Measurements from ENCODE around the gene PPP2R3A.
A peak's percentile ranks its signal among the peaks of the same experiment; 100 is the strongest.
"Not testable (repeated sequence)": the region's sequence is repeated elsewhere in the genome, so short reads cannot be mapped to it uniquely, and the experiment has no call there.

PPP2R3A gene

DNA sequence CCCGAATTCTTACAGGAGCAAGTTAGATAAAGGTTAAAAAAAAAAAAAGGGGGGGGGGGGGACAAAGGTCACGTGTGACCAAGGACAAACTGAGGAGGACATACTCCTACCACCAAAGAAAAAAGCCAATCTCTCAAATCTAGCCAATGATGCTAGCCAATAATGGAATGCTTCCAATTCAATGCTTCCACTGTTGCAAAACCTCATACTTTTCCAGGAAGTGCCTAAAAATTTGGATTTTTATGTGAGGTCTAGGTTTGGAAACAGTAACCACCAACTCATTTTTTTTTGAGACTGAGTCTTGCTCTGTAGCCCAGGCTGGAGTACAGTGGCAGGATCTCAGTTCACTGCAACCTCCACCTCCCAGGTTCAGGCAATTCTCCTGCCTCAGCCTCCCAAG, 219.2 kb downstream of the PPP2R3A start:
- no peak for DNase-seq
- intact Hi-C loops (cut with DNase I): no loop called here

DNA sequence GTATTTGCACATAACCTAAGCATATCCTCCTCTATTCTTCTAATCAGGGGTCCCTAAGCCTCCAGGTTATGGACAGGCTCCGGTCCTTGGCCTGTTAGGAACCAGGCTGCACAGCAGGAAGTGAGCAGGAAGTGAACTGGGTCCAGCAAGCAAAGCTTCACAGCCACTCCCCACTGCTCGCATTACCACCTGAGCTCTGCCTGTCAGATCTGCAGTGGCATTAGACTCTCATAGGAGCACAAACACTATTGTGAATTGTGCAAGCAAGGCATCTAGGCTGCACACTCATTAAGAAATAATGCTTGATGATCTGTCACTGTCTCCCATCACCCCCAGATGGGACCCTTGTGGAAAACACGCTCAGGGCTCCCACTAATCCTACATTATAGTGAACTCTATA, 220.8 kb downstream of the PPP2R3A start:
- no peak for DNase-seq
- intact Hi-C loops (cut with DNase I): no loop called here

DNA sequence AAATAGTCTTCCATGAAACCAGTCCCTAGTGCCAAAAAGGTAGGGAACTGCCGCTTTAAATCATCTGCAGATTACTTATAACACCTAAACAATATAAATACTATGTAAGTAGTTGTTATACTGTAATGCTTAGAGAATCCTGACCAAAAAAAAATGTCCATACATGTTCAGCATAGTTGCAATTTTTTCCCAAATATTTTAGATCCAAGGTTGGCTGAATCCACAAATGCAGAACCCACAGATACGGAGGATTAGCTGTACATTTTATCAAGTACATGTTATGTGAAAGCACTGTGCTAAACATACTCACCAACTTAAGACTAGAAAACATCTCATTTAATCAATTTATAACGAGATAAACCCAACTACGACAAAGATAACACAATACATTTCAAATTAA, 221.3 kb downstream of the PPP2R3A start:
- intact Hi-C loops (cut with DNase I): no loop called here
- no peak for DNase-seq

DNA sequence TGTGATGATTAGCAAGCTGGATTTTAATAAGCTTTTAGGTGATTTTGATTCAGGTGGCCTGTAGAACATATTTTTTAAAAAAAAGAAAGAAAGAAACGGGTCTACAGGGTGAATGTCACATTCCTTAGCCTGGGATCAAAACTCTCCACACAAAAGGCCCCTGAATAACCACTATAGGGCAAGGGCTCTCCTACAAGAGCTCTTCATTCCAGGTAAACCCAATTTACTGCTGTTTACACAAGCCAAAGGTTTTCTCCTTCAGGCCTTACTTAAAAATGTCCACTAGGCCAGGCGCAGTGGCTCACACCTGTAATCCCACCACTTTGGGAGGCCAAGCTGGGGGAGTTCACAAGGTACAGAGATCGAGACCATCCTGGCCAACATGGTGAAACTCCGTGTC, 222.3 kb downstream of the PPP2R3A start:
- intact Hi-C loops (cut with DNase I): no loop called here
- no peak for DNase-seq

DNA sequence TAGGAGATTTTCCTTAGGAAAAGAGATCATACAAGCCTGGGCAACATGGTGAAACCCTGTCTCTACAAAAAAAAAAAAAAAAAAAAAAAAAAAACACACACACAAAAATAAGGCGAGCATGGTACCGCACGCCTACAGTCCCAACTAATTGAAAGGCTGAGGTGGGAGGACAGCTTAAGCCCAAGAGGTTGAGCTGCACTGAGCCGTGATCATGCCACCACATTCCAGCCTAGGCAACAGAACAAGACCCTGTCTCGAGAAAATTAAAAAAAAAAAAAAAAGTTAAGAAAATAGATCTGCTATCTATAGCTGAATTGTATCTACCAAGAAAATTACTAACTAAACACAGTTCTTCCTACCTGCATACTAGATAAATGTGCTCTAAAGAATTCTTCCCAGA, 223.5 kb downstream of the PPP2R3A start:
- peak in 4 of 42 donors; percentile 25 to 59 (median 33) for DNase-seq
- intact Hi-C loops (cut with DNase I): no loop called here

DNA sequence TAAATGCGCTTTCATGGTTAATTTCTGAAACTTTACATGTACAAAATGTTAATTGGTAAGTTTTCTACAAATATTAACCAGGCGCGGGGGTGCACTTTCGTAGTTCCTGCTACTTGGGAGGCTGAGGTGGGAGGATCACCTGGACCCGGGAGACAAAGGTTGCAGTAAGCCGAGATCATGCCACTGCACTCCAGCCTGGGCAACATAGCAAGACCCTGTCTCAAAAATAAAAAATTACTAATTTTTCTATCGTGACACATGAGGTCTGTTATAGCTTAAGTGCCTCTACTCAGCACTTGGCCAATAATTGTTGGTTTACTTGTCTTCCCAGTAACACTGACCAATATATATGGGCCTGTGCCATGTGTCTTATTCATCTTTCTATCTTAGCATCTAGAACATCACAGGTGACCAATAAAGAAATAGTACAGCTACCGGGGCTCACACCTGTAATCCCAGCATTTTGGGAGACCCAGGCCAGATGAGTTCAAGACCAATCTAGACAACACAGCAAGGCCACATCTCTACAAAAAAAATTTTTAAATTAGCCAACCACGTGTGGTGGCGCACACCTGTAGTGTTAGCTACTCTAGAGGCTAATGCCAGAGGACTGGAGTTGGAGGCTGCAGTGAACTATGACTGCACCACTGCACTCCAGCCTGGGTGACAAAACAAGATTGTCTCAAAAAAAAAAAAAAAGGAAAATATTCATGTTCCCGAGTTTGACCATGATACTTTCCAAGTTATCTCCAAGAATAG, 224.5 kb downstream of the PPP2R3A start:
- DNase-seq: no peak
- intact Hi-C loops (cut with DNase I): no loop called here

DNA sequence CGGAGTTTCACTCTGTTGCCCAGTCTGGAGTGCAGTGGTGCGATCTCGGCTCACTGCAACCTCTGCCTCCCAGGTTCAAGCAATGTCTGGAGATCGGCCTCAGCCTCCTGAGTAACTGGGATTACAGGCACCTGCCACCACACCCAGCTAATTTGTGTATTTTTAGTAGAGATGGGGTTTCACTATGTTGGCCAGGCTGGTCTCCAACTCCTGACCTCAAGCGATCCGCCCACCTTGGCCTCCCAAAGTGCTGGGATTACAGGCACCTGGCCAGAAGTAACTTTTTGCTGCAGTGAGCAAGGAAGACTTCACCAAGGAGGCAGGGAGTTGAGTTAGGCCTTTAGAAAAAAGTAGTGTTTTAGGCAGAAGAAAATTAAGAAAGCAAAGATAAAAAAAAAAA, 226.7 kb downstream of the PPP2R3A start:
- intact Hi-C loops (cut with DNase I); DNase-seq: not testable (repeated sequence)

DNA sequence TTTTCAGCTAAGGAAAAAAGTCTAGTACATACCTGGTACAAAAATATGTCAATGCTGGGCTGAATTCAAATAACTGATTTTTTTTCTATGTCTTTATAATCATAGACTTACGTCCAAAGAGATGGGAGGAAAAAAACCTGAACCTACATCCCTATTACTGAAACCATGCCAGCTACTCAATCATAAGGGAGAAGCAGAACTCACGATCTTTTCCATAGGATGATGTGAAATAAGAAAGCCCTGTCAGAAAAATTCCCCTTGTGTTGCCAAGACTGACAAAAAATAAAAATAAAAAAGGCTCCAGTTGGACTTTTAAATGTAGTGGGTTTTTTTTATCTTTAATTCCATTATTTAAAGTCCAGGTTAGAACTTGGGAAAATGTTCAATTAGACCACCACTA, 227.3 kb downstream of the PPP2R3A start:
- DNase-seq: no peak
- intact Hi-C loops (cut with DNase I): no loop called here

DNA sequence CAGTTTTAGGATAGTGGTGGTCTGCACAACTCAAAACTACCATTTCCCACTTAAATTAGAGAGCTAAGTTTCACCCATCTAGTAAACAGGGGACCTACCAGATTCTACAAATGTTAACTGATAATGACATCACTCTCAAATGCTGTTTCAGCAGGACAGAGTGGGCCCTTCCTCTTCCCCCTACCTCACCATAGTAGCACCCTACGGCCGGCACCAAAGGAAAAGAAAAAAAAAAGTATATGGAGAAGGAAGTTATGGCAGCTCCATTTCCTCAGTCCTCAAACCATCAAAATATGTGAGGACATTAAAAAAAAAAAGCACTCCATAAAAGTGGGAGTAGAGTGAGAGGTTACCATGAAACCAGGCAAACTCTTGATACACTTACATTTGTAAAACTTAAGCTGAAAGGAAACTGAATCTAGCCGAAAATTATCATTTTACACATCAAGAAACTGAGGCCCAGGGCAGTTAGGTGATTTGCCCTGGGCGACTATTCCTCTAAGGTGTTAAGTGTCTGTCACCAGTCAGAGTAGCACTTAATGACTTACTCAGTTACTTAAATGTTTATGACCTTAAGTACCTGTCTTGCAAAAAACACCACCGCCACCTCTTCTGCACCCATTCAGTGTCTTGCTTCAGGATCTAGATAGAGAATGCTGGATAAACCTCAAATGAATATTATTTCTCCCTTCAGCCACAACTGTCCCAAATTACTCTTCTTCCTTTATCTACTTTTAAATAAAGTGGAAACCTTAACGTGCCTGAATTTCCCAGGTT, 227.9 kb downstream of the PPP2R3A start:
- intact Hi-C loops (cut with DNase I): no loop called here

DNA sequence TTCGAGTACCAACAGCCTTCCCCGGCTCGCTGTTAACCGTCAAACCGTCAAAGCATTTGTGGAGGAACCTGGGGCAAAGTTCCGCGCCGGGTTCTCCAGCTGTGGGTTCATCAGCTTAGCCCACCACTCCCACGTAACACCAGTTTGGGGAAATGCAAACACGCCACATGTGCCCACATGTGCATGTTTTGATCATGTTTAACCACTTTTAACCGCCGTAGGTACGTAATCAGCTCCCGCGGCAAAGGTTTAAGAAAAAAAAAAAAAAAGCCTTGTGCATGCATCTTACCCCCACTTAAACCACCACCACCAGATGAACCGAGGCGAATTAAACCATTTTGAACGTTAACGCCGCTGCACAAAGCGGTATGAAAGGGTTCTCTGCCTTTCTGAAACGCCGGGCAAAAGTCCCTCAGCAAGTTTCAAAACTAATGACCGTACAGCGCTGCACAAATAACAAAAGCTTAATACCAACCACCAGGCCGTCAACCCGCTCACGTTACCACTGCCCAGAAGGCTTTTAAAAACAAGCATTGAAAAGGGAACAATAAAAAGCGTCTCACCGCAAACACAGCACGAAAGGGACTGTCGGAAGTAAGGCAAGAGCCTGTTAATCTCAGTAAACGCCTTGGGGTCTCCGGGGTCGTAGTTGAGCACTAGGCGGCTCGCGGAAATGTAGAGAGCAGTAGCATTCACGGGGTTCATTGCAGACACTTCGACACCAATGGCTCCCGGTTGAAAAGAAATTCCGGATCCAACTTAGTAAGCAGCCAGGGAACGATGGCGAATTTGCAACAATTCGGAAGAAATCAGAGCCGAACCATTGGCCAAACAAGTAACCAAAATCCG, 229.1 kb downstream of the PPP2R3A start:
- DNase-seq: peak in 30 of 42 donors; percentile 12 to 66 (median 33)
- intact Hi-C loops (cut with DNase I): loop anchor here (5.0 kb wide), 2 partner anchors 117 to 558 kb away; partner anchors contain the start of gene STAG1

More for the DNA sequence above, 227.9 kb downstream of the PPP2R3A start:
- DNase-seq: no peak

DNA sequence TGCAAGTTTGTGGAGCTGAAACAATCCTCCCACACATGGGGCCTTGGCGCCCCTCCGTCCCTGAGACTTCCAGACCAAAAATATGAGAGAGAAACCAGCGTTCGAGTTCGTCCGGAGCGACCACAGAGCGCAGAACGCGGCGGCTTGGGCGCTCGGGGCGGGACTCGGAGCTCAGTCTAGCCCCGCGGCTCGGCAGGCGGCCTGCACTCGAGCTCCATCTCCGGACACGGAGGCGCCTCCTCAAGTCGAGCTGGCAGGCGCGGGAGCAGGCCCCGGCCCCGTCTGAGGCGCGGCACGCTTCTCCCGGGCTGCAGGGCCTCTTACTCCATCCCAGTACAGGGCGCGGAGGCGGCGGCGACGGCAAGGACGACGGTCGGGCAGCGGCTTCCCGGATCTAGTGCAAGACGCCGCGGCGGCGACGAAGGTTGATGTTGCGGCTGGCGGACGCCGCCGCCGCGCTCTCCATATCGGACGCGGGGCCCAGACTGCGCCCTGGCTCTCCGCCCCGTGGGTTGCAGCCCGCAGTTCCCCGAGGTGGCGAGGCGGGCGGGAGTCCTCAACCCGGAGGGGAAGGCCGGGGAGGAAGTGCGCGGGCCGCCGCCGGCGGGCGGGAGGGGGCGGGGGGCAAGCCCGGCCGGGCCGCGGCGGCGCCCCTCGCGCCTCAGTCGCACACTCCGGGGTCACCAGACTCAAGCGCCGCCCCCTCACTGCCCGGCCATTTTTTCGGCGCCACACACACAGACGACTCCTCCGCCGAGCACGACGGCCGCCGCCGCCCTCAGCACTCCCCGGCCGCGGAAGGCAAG, 229.9 kb downstream of the PPP2R3A start:
- intact Hi-C loops (cut with DNase I): loop anchor here (1.0 to 5.0 kb wide), 3 partner anchors 55 to 557 kb away; partner anchors contain the start of genes PCCB and STAG1
- DNase-seq: peak; percentile 35 to 90 (median 77)

DNA sequence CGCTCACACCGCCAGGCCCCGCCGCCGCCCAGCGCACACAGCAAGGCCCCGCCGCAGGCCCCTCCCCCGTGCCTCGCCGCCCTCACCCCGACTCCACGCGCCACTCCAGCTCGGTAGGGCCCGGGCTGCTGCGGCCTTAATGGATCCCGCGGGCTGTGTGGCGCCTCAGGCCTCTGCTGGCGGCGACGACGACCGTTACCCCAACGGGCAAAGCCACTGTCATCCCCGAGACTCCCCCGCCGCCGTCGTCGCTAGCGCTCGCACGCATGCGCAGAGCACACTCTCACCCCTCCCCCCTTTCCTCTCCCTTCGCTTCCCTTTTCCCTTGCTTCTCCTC, 230.5 kb downstream of the PPP2R3A start, which contains the start of gene MSL2:
Gene MSL2, minus strand, starts transcription at position 272 of the 337 bp plus-strand sequence. CDS start 1,222 bp downstream, outside the sequence.
- intact Hi-C loops (cut with DNase I): loop anchor here (1.0 to 5.0 kb wide), 3 partner anchors 54 to 556 kb away; partner anchors contain the start of genes PCCB and STAG1
- no peak for DNase-seq

DNA sequence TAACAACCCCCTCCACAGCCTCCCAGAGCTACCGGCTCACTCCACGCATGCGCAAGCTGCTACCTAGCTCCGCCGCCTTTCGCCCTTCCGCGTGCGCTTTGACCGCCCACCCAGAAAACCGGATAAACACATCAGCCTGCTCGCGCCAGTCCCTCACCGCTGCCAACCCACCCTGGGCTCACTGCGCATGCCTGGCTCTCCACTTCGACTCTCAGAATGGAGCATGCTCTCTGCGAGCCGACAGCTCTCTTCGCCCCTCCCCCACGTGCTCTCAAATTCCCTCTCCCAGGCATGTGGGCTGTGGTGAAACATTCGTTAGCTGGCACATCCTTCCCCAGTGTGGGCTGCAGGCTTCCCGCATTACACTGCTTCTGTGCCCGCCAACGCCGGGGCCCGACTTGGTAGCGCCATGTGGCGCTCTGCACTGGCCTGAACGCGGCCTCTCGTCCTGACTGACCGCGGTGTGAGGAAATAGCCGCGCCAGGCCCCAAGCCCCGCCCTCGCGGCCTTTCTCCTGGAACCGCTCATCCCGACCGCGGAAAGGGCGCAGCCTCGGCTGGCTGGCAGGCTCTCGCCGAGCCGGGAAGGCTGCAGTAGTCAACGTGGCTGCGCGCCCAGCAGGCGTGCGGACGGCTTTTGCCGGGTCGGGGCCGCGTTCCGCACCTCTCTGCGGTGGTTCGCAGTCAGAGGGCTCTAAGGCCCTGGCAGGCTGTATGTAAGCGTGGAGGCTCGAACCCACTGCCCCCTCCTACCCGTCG, 231.1 kb downstream of the PPP2R3A start:
- DNase-seq: peak; percentile 93 to 99 (median 97)
- intact Hi-C loops (cut with DNase I): loop anchor here (1.0 to 5.0 kb wide), 3 partner anchors 54 to 556 kb away; partner anchors contain the start of genes PCCB and STAG1

DNA sequence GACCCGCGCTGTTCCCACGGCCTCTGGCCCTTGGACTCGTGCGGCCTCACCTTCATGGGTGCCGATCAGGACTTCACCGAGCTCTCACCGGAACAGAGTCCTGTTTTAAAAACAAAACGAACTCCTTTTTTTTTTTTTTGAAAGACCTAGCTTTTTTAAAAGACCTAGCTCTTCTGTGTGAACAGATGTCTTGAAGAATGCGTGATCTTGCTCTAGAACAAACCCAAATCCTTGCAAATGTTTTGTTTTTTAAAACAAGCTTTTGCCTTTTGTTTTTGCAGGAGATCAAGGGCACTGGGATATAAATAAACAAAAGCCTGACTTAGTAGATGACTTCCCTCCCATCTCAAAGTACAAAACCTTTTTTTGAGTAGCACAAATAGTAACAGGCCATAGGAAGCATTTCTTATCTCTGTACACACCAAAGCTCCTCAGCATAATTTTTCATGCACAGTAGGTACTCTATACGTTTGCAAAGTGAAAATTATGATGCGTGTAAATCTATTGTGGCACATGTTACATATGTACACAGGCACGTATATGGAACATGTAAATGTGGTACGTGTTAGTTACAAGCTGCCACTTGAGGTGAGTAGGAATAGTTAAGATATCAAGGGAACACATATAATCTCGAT, 231.7 kb downstream of the PPP2R3A start:
- intact Hi-C loops (cut with DNase I): loop anchor here (5.0 kb wide), 2 partner anchors 120 to 555 kb away; partner anchors contain the start of gene STAG1
- DNase-seq: no peak
